HEK293 (cell line): ENCODE results near the gene IL23R.

Experiments
- CTCF ChIP-seq: fragments of 450-650 bp; formaldehyde crosslinking; IDR thresholded peaks from 2 replicates; pipeline ENCODE4 v1.5.1; 2016; ENCODE audit warnings: missing biosample characterization, missing genetic modification characterization
- KLF17 ChIP-seq: fragments of 450-650 bp; formaldehyde crosslinking; IDR thresholded peaks from 2 replicates; pipeline ENCODE4 v1.5.1; 2016; ENCODE audit warnings: missing biosample characterization, missing genetic modification characterization
- ZNF24 ChIP-seq: fragments of 450-650 bp; formaldehyde crosslinking; IDR thresholded peaks from 2 replicates; pipeline ENCODE4 v1.5.1; 2016; ENCODE audit warnings: missing biosample characterization, missing genetic modification characterization
- ZNF311 ChIP-seq: fragments of 450-650 bp; formaldehyde crosslinking; IDR thresholded peaks from 2 replicates; pipeline ENCODE4 v1.5.1; 2017; ENCODE audit warnings: missing biosample characterization, missing genetic modification characterization, borderline replicate concordance

- TF ChIP-seq ZNF24 (tag by site-specific recombination) (no peak), KLF17 (tag by site-specific recombination) (no peak), ZNF311 (tag by site-specific recombination) (no peak), CTCF (tag by site-specific recombination) (no peak)
These were observed 96.5 kb downstream of the IL23R start for GRCh38 chr1:67262735-67263134.
